NCI-H2196 treated with DMSO at 0.1 percent for 48 hours (cell line): ENCODE data around the gene UROC1.
"Not testable (repeated sequence)": the region's sequence is repeated elsewhere in the genome, so short reads cannot be mapped to it uniquely, and the experiment has no call there.

Experiments
- DNase-seq: peaks from one replicate; lab custom pipeline; 2025; ENCODE audit not compliant: unreplicated experiment; lab: John Stamatoyannopoulos, UW

Gene UROC1

GRCh38 chr3:126547721-126548120, 30.1 kb upstream of the UROC1 start:
- DNase-seq = no peak

- DNase-seq = no peak
Observed at GRCh38 chr3:126546549-126547239, 29.1 kb upstream of the UROC1 start.

GRCh38 chr3:126546013-126546412, 28.4 kb upstream of the UROC1 start:
- no peak for DNase-seq

- DNase-seq = no peak
Observed at GRCh38 chr3:126545544-126545943, 28.0 kb upstream of the UROC1 start.

GRCh38 chr3:126544596-126545281, 27.2 kb upstream of the UROC1 start:
- DNase-seq = peak; percentile 57

- no peak for DNase-seq
Observed at GRCh38 chr3:126543457-126544061, 26.0 kb upstream of the UROC1 start.

- no peak for DNase-seq
Observed at GRCh38 chr3:126542340-126543241, 25.0 kb upstream of the UROC1 start.

- no peak for DNase-seq
Observed at GRCh38 chr3:126541628-126542339, 24.2 kb upstream of the UROC1 start.

- DNase-seq = no peak
Observed at GRCh38 chr3:126540951-126541627, 23.5 kb upstream of the UROC1 start.

- no peak for DNase-seq
Observed at GRCh38 chr3:126540342-126540849, 22.8 kb upstream of the UROC1 start.

- no peak for DNase-seq
Observed at GRCh38 chr3:126539558-126540250, 22.1 kb upstream of the UROC1 start.

- DNase-seq = no peak
Observed at GRCh38 chr3:126538966-126539365, 21.4 kb upstream of the UROC1 start.

GRCh38 chr3:126538316-126538715, 20.7 kb upstream of the UROC1 start:
- DNase-seq = no peak

- DNase-seq = peak; percentile 23
Observed at GRCh38 chr3:126537730-126538281, 20.2 kb upstream of the UROC1 start.

- DNase-seq = peak; percentile 32
Observed at GRCh38 chr3:126537116-126537729, 19.6 kb upstream of the UROC1 start.

GRCh38 chr3:126536126-126536525, 18.6 kb upstream of the UROC1 start:
- no peak for DNase-seq

GRCh38 chr3:126535636-126536035, 18.1 kb upstream of the UROC1 start:
- no peak for DNase-seq

GRCh38 chr3:126534716-126535115, 17.1 kb upstream of the UROC1 start:
- not testable (repeated sequence) for DNase-seq
